CD1c-positive myeloid dendritic cell (primary cell): ENCODE measurements around the gene ASPRV1.
"Not testable (repeated sequence)": the region's sequence is repeated elsewhere in the genome, so short reads cannot be mapped to it uniquely, and the experiment has no call there.

Experiments
- DNase-seq: peaks from one replicate; pipeline ENCODE4 v3.0.0-alpha.2; 2016; ENCODE audit errors: extremely low spot score

ASPRV1 gene

GRCh38 chr2:69961496-69961895, at the start of gene ASPRV1:
TSS of gene ASPRV1 (minus strand) at chr2:69961631. CDS start at chr2:69961436, 195 bp downstream.
- no peak for DNase-seq

GRCh38 chr2:70010576-70011111, 49.2 kb upstream of the ASPRV1 start:
- DNase-seq, result no peak

- peak; percentile 83 for DNase-seq
Measured at GRCh38 chr2:70009762-70010575, 48.5 kb upstream of the ASPRV1 start.

GRCh38 chr2:70008290-70008689, 46.9 kb upstream of the ASPRV1 start:
- DNase-seq, result no peak

GRCh38 chr2:70007151-70007550, 45.7 kb upstream of the ASPRV1 start:
- DNase-seq, result no peak

GRCh38 chr2:70006447-70006784, 45.0 kb upstream of the ASPRV1 start:
- no peak for DNase-seq

- no peak for DNase-seq
Measured at GRCh38 chr2:70005752-70006446, 44.5 kb upstream of the ASPRV1 start.

- no peak for DNase-seq
Measured at GRCh38 chr2:70005216-70005615, 43.8 kb upstream of the ASPRV1 start.

GRCh38 chr2:70003093-70003830, 41.8 kb upstream of the ASPRV1 start:
- DNase-seq, result no peak

GRCh38 chr2:70002241-70002899, 40.9 kb upstream of the ASPRV1 start:
- DNase-seq, result peak; percentile 57

GRCh38 chr2:70000529-70000928, 39.1 kb upstream of the ASPRV1 start:
- not testable (repeated sequence) for DNase-seq

- no peak for DNase-seq
Measured at GRCh38 chr2:69998761-69999160, 37.3 kb upstream of the ASPRV1 start.

GRCh38 chr2:69997015-69997830, 35.8 kb upstream of the ASPRV1 start:
- peak; percentile 33 for DNase-seq

GRCh38 chr2:69995511-69995910, 34.1 kb upstream of the ASPRV1 start:
- DNase-seq, result no peak

- DNase-seq, result no peak
Measured at GRCh38 chr2:69994166-69994565, 32.7 kb upstream of the ASPRV1 start.

- no peak for DNase-seq
Measured at GRCh38 chr2:69993708-69994107, 32.3 kb upstream of the ASPRV1 start.

GRCh38 chr2:69993048-69993565, 31.7 kb upstream of the ASPRV1 start:
- no peak for DNase-seq

GRCh38 chr2:69992310-69993047, 31.0 kb upstream of the ASPRV1 start:
- DNase-seq, result no peak

- no peak for DNase-seq
Measured at GRCh38 chr2:69989441-69990105, 28.1 kb upstream of the ASPRV1 start.
